Left ventricle myocardium superior (tissue), 1 donor: ENCODE data around the gene HDAC9. TPM values are rescaled to one million over a fixed set of nuclear protein-coding genes. Genes with fewer than 3 reads are reported as not detected.
A peak's percentile ranks its signal among the peaks of the same experiment; 100 is the strongest.

Source experiments
- ATAC-seq: fragments of 200-7000 bp; cut with Tn5 transposase; one replicate; pipeline ENCODE4 v1.9.1; 2020; ENCODE audit warnings: mild to moderate bottlenecking, moderate library complexity
- DNase-seq: peaks from one replicate; pipeline ENCODE4 v3.0.0-alpha.2; 2020
- intact Hi-C: fragments of 100-400 bp; cut with micrococcal nuclease; formaldehyde crosslinking; loops from one replicate; pipeline ENCODE4 v1.11.0; 2022
- total RNA-seq: library from RNA; stranded (reverse); fragmentation: NEBNext Ultra II Directional; extraction: Animal tissue kit (Norgen Biotek cat#: 25700); gene quantifications from one replicate; pipeline ENCODE4 v1.2.1, GENCODE V29; 2021
- donor health status: DM: no; HTN: yes; CAD: no; lungs with severe emphysema.

HDAC9 gene
- total RNA-seq, 1 donor from 2014 or later = 30.7 TPM

DNA sequence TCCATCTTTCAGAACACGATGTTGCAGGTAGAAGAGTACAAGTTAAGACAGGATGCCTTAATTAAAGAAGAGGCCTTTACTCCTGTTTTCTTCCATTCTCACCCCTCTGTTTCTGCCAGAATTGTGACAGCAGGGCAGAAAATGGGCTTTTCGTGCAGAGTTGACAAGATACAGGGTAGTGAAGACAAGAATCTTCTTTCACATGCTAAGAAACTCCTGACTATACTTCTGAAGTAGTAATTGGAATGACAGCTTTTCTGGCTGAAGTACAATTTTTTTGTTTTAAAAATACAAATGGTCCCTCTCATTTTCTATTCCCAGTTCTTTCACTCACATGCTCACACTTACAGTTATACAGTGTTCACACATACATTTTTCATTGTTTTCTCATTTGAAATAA lies 22.1 kb downstream of the HDAC9 start:
- ATAC-seq = no peak
- intact Hi-C loops = no loop called here
- no peak for DNase-seq

DNA sequence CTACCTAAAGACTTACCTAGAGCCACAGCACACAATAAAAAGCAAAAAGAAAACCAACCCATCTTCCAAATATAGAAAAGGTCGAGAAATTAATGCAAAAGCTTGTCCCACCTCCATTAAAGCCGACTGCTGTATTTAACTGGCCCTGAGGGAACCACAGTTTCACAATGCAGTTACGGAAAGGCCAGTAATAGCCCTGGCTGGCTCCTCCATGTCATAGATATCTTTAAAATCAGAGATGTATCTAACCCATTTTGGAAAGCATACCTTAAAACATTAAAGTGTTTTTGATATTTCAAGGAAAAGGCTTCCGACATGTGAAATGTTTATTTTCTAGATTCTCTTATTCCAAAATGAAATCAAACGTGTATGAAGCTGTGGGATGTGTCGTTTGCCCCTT lies 23.0 kb downstream of the HDAC9 start:
- DNase-seq (no peak), ATAC-seq (no peak)
- intact Hi-C loops = no loop called here

DNA sequence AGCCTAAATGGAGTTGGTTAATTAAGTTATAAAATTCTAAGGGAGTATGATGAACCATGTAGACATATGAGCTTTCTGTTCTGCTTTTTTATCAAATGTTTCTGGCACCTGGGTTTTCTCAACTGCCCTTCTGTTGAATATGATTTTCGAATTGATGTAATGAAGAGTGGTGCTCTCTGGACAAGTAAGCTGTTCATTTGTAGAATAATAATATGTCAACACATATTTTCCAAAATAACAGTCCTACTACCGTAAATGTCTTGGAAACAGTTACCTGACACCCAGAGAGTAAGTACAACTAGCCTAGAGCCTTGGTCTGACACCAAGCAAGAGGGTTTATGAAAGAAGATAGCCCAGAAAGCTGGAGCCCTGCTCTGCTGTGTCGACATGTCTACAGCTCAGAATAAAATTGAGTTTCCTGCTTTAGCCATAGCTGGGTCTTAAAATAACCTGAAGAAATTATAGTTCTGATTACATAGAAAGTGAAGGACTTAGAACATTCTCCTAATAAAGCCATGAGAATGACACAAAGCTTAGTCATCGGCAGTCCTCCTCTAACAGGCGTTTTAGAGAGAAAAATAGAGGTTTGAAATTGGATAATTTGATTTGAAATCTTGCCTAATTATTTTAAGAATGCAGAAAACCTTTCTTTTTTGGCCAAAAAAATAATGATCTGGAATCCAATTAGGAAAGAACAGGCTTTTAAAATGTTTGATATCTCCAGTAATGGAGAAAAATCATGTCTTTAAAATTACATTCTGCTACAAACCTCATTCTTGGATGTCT lies 25.1 kb downstream of the HDAC9 start:
- intact Hi-C loops = no loop called here
- peak; percentile 63 for ATAC-seq

DNA sequence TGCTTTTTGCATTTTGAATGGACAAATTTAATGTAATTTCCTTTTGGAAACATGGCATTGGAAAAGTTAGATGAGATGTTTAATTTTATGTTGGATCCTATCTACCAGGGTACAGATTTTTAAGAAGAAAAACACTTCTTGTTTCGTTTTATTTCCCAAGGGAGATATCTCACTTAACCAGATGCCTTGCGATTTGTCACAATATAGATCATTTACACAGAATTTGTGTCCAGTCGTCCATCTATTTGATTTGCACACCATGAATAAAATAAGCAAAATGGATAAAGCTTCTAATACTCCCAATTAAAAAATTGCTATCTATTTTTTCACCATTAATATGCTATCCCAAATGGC lies 25.7 kb downstream of the HDAC9 start:
- intact Hi-C loops = no loop called here
- no peak for ATAC-seq

More for the DNA sequence above, 25.1 kb downstream of the HDAC9 start:
- DNase-seq = no peak

DNA sequence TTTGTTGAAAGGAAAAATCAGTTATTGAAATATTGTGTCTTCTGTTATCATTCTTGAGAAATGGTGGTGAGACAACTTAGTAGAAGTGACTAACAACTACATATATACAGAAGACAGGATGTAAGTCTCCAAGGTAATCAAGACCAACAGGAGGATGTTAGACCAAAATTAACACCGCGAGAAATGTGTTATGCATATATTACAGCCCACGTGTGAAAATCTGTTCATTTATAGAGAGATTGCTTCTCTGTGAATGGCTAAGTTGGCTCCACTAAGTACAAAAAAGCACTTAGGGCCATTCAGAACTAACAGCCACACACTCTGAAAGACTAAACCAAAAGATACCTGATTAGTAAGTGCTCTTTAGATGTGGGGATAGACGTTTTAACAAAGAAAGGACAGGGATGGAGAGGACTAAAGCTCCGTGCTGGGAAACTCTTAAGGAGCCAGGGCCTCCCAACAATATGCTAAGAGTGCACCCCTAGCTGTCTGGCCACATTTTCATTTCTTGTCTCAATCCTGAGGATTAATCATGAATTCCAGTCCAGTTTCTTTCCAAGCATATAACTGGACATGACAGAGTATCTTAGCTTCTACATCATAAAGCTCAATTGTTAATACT lies 26.5 kb downstream of the HDAC9 start:
- DNase-seq = no peak
- ATAC-seq = no peak
- intact Hi-C loops = no loop called here

More for the DNA sequence above, 25.7 kb downstream of the HDAC9 start:
- no peak for DNase-seq

DNA sequence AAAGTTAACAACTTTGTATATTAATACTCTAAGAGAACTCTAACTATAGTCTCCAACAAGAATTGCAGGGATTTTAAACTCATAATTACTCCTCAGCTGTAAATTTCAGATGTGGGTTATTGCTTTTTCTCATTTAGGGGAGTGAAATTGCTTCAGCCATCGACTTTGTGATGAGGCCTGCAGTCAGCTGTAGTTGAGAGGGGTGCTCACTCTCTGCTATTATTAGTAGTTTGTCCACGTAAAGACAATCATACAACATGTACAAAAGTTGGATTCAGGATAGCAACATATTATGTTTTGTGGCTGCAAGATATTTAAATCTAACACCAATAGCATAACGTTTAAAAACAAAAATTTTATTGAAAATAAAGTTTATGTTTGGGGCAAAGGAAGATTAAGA lies 28.7 kb downstream of the HDAC9 start:
- intact Hi-C loops = no loop called here
- ATAC-seq (peak; percentile 48), DNase-seq (no peak)

DNA sequence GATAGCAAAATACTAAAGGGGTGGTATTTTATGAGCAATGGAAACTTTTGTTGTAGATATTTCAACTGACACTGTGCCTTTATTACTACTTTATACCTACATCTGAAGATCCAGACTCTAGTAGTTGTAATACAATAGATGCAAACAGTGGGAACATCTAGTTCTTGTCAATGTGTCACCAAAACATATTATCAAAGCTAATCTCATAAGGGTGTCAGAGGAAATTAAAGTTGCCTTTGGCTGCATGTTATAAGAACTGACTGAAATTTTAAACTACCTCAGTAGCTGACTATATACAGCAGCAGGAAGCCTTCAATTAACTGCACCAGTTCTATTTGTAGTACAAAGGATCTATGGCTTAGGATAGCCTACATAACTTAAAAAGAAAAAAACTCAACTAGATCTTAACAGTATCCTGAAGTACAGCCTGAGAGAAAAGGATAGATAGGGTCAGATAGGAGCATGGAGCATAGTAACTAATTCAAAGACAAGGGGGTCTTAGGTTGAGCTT lies 30.9 kb downstream of the HDAC9 start:
- DNase-seq = no peak
- peak; percentile 44 for ATAC-seq
- intact Hi-C loops = no loop called here

DNA sequence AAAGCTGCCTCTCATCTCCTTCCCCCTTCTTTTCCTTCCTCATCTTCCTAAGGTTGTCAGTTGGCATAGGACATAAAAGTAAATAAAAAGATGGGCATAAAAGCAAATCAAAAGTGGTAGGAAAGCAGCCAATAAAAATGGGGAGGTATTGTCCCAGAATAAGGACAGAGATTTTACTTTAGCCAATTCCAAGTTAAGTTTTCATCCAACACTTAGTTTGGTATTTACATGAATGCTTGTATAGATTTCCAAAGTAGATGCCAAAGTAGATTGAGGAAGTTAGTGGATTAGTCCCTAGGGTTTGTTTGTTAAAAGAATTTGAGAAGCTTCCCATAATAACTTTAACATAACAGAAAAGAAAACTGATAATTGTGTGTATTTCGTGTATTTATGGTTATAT lies 33.7 kb downstream of the HDAC9 start:
- intact Hi-C loops = no loop called here
- no peak for DNase-seq
- no peak for ATAC-seq

DNA sequence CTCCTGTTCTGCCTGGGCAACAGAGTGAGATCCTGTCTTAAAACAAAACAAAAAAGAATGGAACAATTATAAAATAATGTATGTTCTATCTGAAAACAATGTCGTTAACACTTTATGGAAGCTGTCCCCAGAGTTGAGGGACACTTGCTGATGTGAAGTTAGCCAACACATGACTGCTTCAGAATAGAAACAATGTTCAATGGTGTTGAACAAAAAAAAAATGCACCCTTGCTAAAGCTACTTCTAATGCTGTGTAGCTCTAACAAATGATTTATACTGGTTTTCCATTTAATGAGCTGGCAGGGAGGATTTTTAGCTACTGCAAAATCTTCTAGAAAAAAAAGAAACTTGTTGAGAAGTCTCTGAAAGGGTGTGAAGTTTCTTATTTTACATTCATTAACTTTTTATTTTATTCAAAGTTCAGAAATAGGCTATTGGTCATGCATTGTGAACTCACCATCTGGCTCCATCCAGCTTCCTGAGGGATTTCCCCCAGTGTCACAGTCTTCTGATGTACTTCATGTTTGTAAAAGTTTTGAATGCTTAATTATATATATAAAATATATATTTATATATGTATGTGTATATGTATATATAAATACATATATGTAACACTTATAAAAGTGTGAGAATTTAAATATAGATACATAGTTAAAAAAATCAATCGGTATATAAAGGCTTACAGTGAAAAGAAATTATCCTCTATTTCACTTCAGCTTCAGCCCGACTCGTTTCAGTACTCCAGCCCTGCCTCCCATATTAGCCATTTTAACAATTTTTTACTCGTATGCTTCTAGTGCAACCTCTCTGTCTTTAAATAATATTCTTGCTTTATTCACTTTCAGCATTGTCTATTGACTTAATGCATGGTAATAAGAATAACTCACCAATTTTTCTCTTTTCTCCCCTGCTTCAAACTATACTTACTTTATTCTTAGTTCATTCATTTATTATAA lies 35.0 kb downstream of the HDAC9 start:
- ATAC-seq = no peak
- DNase-seq = no peak
- intact Hi-C loops = no loop called here

DNA sequence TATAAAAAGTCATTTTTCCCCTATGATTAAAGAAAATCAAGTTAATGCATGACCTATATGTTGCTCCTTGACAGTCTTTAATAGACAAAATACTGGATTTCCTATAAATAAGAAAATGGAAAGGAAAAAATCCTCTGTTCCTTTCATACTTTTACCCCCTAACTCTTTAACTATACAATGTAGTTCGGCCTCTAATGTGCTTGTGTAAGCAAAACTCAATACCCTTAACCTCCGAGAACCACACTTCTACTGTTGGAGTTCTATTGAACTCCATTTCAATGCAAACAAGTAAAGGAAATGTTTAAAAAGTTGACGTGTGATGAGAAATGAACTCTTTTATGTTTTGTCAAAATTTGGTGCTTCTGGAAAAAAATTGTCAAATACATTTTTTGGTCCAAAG lies 36.0 kb downstream of the HDAC9 start:
- intact Hi-C loops = no loop called here
- ATAC-seq = no peak

DNA sequence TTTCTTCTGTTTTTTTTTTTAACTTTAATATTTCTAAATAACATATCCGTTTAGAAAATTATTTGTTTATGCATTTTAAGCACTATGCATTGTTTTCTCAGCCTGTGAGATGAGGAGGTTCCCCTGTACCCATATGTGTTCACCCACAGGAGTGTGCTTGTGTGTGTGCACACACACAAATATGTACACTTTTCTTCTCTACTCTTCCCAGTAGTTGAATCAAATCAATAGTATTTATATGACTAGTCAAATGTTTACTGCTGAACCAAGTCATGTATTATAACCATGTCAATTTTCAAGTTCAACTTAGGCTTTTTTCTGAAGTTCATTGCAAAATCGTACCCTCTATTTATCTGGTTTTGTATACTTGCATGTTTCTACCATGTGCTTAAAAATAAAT lies 37.3 kb downstream of the HDAC9 start:
- no peak for DNase-seq
- no peak for ATAC-seq
- intact Hi-C loops = no loop called here

More for the DNA sequence above, 36.0 kb downstream of the HDAC9 start:
- no peak for DNase-seq

DNA sequence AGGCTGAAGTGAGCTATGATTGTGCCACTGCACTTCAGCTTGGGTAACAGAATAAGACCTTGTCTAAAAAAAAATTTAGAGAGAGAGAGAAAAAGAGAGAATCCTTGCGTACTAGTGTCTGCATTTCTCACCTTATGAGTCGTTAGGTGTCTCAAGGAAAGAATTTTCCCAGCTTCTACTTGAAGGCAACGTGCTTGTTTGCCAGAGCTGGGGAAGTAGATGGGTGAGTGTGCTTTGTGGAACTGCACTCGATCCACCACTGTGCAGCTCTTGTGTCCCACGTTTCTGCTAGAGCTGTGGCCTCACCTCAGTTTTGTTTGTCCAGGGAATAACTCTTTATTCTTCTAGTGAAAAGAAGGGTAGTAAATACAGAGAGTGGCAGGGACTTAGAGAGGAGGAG lies 38.9 kb downstream of the HDAC9 start:
- ATAC-seq (no peak), DNase-seq (no peak)
- intact Hi-C loops = no loop called here

DNA sequence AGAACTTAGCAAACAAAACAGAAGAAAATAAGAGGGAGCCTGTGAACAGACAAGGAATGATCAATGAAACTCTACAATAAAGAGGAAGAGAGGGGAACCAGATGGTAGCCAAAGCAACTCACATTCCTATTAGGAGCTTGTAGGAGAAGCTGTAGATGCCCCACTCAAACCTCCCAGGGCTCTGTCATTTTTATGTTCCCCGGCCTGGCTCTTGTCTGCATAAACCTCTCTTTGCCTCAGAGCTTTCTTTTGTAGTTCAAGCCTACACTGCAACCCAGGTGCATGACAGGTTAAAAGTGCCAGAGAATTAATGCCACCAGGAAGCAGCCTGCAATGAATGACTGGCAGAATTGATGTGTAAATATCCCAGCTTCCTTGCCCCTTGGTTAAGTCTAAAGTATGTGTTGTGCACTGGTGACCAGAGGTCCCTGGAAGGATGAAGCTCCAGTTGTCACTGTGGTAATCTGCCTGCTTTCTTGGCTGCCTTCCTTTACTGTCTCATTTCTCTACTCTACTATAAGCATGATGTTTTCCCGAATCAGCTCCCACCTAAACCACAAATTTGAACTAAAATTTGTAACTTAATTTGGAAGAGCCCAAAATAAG lies 40.4 kb downstream of the HDAC9 start:
- ATAC-seq (no peak), DNase-seq (no peak)
- intact Hi-C loops = no loop called here

DNA sequence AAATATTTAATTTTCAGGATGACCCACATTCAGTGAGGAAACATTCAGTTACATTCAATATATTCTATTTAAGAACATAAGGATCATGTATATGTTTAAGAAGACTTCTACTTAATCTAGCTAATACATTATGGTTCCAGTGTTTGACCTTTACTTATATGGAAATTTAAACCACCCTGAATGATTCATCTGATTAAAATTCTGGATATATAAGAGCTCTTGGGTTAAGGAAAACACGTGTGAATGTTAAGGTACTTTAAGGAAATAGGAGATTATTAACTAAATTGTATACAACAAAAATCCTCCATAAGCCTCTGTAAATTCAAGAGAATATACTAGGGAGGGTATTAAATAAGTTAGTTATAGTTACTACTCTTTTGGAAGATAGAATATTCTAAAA lies 40.9 kb downstream of the HDAC9 start:
- intact Hi-C loops = no loop called here
- DNase-seq = no peak

DNA sequence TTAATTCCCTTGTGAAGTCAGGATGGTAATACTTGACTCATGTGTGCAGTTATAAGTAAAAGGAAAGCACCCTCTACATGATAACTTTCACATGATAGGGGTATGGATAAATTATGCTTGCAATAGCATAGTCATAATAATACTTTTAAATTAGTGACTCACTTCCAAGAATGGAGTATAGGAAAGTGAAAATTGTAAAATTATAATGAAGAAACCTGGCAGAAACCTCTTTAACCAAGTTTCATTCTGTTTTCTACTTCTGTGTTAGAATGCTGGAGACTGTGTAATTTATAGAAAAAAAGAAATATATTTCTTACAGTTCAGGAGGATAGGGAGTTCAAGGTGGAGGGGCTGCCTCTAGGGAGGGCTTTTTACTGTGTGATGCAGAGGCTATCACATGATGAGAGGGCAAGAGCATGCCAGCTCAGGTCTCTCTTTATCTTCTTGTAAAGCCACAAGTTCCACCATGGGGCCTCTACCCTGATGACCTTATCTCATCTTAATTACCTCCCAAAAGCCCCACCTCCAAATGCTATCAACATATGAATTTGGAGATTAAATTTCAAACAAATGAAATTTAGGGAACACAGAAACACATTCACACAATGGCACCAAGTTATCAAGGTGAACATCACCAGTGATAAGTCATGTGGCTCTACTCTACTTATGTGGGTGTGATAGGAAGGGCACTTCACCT lies 43.2 kb downstream of the HDAC9 start:
- ATAC-seq (no peak), DNase-seq (no peak)
- intact Hi-C loops = no loop called here

More for the DNA sequence above, 40.9 kb downstream of the HDAC9 start:
- ATAC-seq = no peak

DNA sequence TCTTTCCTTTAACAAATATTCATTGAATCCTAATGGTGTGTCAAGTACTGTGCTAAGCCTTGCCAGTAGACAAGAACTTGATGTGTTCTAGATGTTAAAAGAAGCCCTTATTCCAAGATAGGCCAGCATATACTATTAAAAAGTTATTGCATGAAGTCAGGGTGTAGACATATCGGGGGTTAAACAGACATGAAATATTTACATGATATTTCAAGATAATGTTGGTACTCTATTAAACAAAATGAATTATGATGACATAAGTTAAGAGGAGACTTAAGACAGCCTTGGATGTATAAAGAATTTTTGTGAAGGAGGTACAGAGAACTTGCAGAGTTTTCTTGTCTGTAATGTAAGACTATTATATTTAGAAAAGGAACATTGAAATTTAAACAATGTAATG lies 44.8 kb downstream of the HDAC9 start:
- DNase-seq (no peak), ATAC-seq (no peak)
- intact Hi-C loops = no loop called here

DNA sequence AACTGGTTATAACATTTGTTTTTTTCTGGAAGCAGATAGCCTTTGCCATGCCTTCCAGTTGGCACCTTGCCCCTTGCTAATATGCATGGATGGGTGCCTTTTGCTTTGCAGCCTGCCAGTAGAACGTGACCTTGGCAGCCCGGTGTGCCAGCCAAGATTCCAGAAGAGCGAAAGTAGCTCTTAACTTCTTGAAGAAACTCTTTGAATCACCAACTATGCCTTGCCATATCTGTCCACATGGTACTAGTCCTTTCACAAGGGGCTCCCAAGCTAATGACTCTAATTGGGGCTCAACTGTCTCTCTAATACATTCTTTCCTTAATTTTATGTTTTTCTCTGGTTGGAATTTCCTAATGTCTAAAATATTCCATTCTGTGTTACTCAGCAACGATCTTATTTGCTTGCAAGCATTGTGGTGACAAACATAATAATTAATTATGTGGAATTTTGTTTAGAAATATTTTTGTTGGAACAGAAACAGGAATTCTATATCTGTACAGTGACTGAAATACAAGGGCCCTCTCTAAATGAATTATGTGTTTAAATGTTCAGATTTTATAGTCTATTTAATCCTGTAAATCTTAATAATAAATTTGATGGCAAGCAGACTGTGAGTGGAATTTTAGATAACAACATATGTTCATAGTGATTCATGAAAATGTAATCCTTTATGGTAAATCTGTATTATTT lies 45.8 kb downstream of the HDAC9 start:
- DNase-seq (peak; percentile 69), ATAC-seq (peak; percentile 91)

DNA sequence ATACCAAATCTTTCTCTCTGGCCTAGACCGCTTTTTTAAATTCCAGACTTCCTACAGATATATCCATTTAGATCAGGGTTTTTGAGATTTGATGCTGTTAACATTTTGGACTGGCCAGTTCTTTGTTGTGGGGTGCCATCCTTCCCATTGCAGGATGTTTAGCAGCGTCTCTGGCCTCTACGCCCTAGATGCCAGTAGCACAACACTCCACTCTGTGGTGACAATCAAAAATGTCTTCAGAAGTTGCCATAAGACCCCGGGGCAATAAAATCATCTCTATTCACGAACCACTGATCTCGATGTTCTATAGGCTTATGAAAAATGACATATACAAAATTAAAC lies 46.3 kb downstream of the HDAC9 start:
- intact Hi-C loops = no loop called here
- peak; percentile 52 for ATAC-seq

More for the DNA sequence above, 45.8 kb downstream of the HDAC9 start:
- intact Hi-C loops = no loop called here

More for the DNA sequence above, 46.3 kb downstream of the HDAC9 start:
- DNase-seq = no peak
